DLD1 (cell line): ENCODE data around the gene SGCG.

Experiments
- in situ Hi-C: cut with HindIII; loops from 2 replicates; pipeline ENCODE4 v1.10.0; 2017; ENCODE audit warnings: low sequenced_read_pairs

SGCG gene

GRCh38 chr13:23323946-23324709 is 143.3 kb downstream of the SGCG start:
- in situ Hi-C loops, result no loop called here

GRCh38 chr13:23325191-23325590 is 144.4 kb downstream of the SGCG start:
- in situ Hi-C loops, result no loop called here

- in situ Hi-C loops, result no loop called here
Observed at GRCh38 chr13:23330356-23330755, 149.6 kb downstream of the SGCG start.

- in situ Hi-C loops, result no loop called here
Observed at GRCh38 chr13:23339225-23339624, 158.4 kb downstream of the SGCG start.

- in situ Hi-C loops, result no loop called here
Observed at GRCh38 chr13:23344931-23345595, 164.3 kb downstream of the SGCG start.

GRCh38 chr13:23347601-23348000 is 166.8 kb downstream of the SGCG start:
- in situ Hi-C loops, result no loop called here

GRCh38 chr13:23348262-23349127 is 167.7 kb downstream of the SGCG start:
- in situ Hi-C loops, result no loop called here

- in situ Hi-C loops, result no loop called here
Observed at GRCh38 chr13:23349161-23349897, 168.6 kb downstream of the SGCG start.

- in situ Hi-C loops, result no loop called here
Observed at GRCh38 chr13:23350009-23350408, 169.2 kb downstream of the SGCG start.

- in situ Hi-C loops, result no loop called here
Observed at GRCh38 chr13:23352161-23352560, 171.4 kb downstream of the SGCG start.

GRCh38 chr13:23354520-23354919 is 173.7 kb downstream of the SGCG start:
- in situ Hi-C loops, result no loop called here

GRCh38 chr13:23356368-23356767 is 175.6 kb downstream of the SGCG start:
- in situ Hi-C loops, result no loop called here

- in situ Hi-C loops, result no loop called here
Observed at GRCh38 chr13:23357349-23357748, 176.6 kb downstream of the SGCG start.

- in situ Hi-C loops, result no loop called here
Observed at GRCh38 chr13:23359882-23360281, 179.1 kb downstream of the SGCG start.

- in situ Hi-C loops, result no loop called here
Observed at GRCh38 chr13:23365652-23366051, 184.9 kb downstream of the SGCG start.

GRCh38 chr13:23367907-23368306 is 187.1 kb downstream of the SGCG start:
- in situ Hi-C loops, result no loop called here

GRCh38 chr13:23372264-23372906 is 191.6 kb downstream of the SGCG start:
- in situ Hi-C loops, result no loop called here
